HepG2 (cell line): Measurements from ENCODE around the gene PACSIN1. TPM values are rescaled to one million over a fixed set of nuclear protein-coding genes. Genes with fewer than 3 reads are reported as not detected.

Source experiments
- ATF4 ChIP-seq, 2 experiments: fragments of 450-650 bp in 1 of 2; sonication (generic) in 1 of 2; formaldehyde crosslinking; IDR thresholded peaks; 2 replicates each; pipeline versions ENCODE4 v1.5.0 to v1.8.0; 2020 to 2022; ENCODE audit warnings: mild to moderate bottlenecking in 1 of 2, missing genetic modification reagents in 1 of 2
- CTCF ChIP-seq: sonication (generic); formaldehyde crosslinking; IDR thresholded peaks from 2 replicates; pipeline ENCODE4 v1.5.0; 2020; ENCODE audit warnings: mild to moderate bottlenecking, missing genetic modification reagents, moderate library complexity
- FIP1L1 ChIP-seq: fragments of 200-400 bp; formaldehyde crosslinking; IDR thresholded peaks from 2 replicates; pipeline ENCODE4 v1.6.1; 2018; ENCODE audit warnings: low read depth, mild to moderate bottlenecking, low read length, moderate library complexity, borderline replicate concordance; ENCODE audit not compliant: insufficient read depth
- KLF15 ChIP-seq: sonication (generic); formaldehyde crosslinking; IDR thresholded peaks from 2 replicates; pipeline ENCODE4 v1.8.1; 2023; ENCODE audit warnings: borderline replicate concordance, mild to moderate bottlenecking, inconsistent platforms, missing genetic modification reagents, mixed read lengths
- POGK ChIP-seq: sonication (generic); formaldehyde crosslinking; conservative IDR thresholded peaks from 2 replicates; pipeline ENCODE4 v1.8.0; 2022; ENCODE audit warnings: mild to moderate bottlenecking, moderate library complexity, missing genetic modification reagents
- STAT6 ChIP-seq: sonication (generic); formaldehyde crosslinking; IDR thresholded peaks from 2 replicates; pipeline ENCODE4 v1.4.0; 2020; ENCODE audit warnings: missing genetic modification reagents, mild to moderate bottlenecking, borderline replicate concordance
- THAP8 ChIP-seq: sonication (generic); formaldehyde crosslinking; IDR thresholded peaks from 2 replicates; pipeline ENCODE4 v1.5.1; 2020; ENCODE audit warnings: missing genetic modification reagents, mild to moderate bottlenecking, borderline replicate concordance
- ZBTB49 ChIP-seq: sonication (generic); formaldehyde crosslinking; IDR thresholded peaks from 2 replicates; pipeline ENCODE4 v1.4.0; 2020; ENCODE audit warnings: missing genetic modification reagents, borderline replicate concordance
- ZNF292 ChIP-seq: sonication (generic); formaldehyde crosslinking; IDR thresholded peaks from 2 replicates; pipeline ENCODE4 v1.8.1; 2022; ENCODE audit warnings: mild to moderate bottlenecking, low read depth, missing genetic modification reagents, borderline replicate concordance
- ZNF382 ChIP-seq: sonication (generic); formaldehyde crosslinking; IDR thresholded peaks from 2 replicates; pipeline ENCODE4 v1.5.0; 2020; ENCODE audit warnings: missing genetic modification reagents, mild to moderate bottlenecking, borderline replicate concordance
- ZNF574 ChIP-seq: sonication (generic); formaldehyde crosslinking; IDR thresholded peaks from 2 replicates; pipeline ENCODE4 v1.4.0; 2020; ENCODE audit warnings: missing genetic modification reagents
- ZNF616 ChIP-seq: sonication (generic); formaldehyde crosslinking; IDR thresholded peaks from 2 replicates; pipeline ENCODE4 v1.5.0; 2020; ENCODE audit warnings: low read depth, mild to moderate bottlenecking, missing genetic modification reagents
- polyA plus RNA-seq, 8 experiments: library from polyadenylated mRNA; depleted of rRNA in 3 of 8; stranded (reverse) in 7 of 8; unstranded in 1 of 8; fragments of >200 nt; fragmentation: Illumina TruSeq in 4 of 8; extraction: Trizol in 4 of 8; gene quantifications; 2 replicates each; pipeline versions ENCODE4 v1.2.1 to v1.2.3, GENCODE V29; 2011 to 2016; ENCODE audit warnings: low read depth in 4 of 8, missing spikeins in 1 of 8, mixed read lengths in 1 of 8; ENCODE audit not compliant: insufficient read depth in 1 of 8
- total RNA-seq, 5 experiments: library from RNA; depleted of rRNA; stranded (reverse); fragments of >200 nt; fragmentation: Illumina TruSeq; extraction: Trizol; gene quantifications; 2 replicates each; pipeline ENCODE4 v1.2.3, GENCODE V29; 2016; ENCODE audit warnings: low read depth in 1 of 5

PACSIN1 gene
- total and polyA plus RNA-seq, 2 of the 13 experiments (the other 11 are each of a cell fraction or from before 2014, with no cell fraction given), result not detected

- no peak for TF ChIP-seq ZNF292 (CRISPR knock-in tag)
- TF ChIP-seq CTCF (CRISPR knock-in tag), result 0 out of 2 replicates have a peak, but pooled peaks have one; percentile 5
- TF ChIP-seq ZNF382, result no peak
- TF ChIP-seq ZNF616 (CRISPR knock-in tag), result no peak
- peak; percentile 20; the same call in 1 of the 2 replicates for TF ChIP-seq THAP8 (CRISPR knock-in tag)
- TF ChIP-seq ZBTB49 (CRISPR knock-in tag), result no peak
- no peak for TF ChIP-seq STAT6
- no peak for TF ChIP-seq ATF4 (CRISPR knock-in tag; IDR thresholded peaks at IDR 0.05)
- no peak for TF ChIP-seq KLF15 (CRISPR knock-in tag)
- TF ChIP-seq FIP1L1, result no peak
- TF ChIP-seq POGK (CRISPR knock-in tag), result no peak
- no peak for TF ChIP-seq ZNF574 (CRISPR knock-in tag)
These were observed 62.1 kb downstream of the PACSIN1 start (continued) for GRCh38 chr6:34527751-34528670.
